HG02973 (cell line): ENCODE data around the gene PLCL1.

ENCODE experiments used
- ATAC-seq: cut with Tn5 transposase; IDR thresholded peaks from one replicate; pipeline ENCODE4 v1.9.1; 2021; ENCODE audit warnings: moderate library complexity; ENCODE audit not compliant: unreplicated experiment

Gene PLCL1

GRCh38 chr2:197884252-197884651 lies 79.9 kb downstream of the PLCL1 start:
- no peak for ATAC-seq

GRCh38 chr2:197885126-197885525 lies 80.7 kb downstream of the PLCL1 start:
- ATAC-seq = no peak

- ATAC-seq = no peak
Observed at GRCh38 chr2:197885587-197885986, 81.2 kb downstream of the PLCL1 start.

- no peak for ATAC-seq
Observed at GRCh38 chr2:197888321-197888720, 83.9 kb downstream of the PLCL1 start.

GRCh38 chr2:197889041-197889440 lies 84.6 kb downstream of the PLCL1 start:
- peak; percentile 99 for ATAC-seq

GRCh38 chr2:197890168-197890567 lies 85.8 kb downstream of the PLCL1 start:
- no peak for ATAC-seq

- no peak for ATAC-seq
Observed at GRCh38 chr2:197891897-197892442, 87.6 kb downstream of the PLCL1 start.

GRCh38 chr2:197893403-197894177 lies 89.2 kb downstream of the PLCL1 start:
- no peak for ATAC-seq

GRCh38 chr2:197894751-197895274 lies 90.4 kb downstream of the PLCL1 start:
- ATAC-seq = no peak

GRCh38 chr2:197897960-197898678 lies 93.7 kb downstream of the PLCL1 start:
- no peak for ATAC-seq

GRCh38 chr2:197904446-197904845 lies 100.1 kb downstream of the PLCL1 start:
- ATAC-seq = no peak

GRCh38 chr2:197908156-197908555 lies 103.8 kb downstream of the PLCL1 start:
- no peak for ATAC-seq

GRCh38 chr2:197908990-197909776 lies 104.8 kb downstream of the PLCL1 start:
- ATAC-seq = no peak

- ATAC-seq = no peak
Observed at GRCh38 chr2:197911667-197912066, 107.3 kb downstream of the PLCL1 start.

GRCh38 chr2:197913084-197913483 lies 108.7 kb downstream of the PLCL1 start:
- ATAC-seq = no peak

GRCh38 chr2:197914778-197915177 lies 110.4 kb downstream of the PLCL1 start:
- no peak for ATAC-seq

GRCh38 chr2:197915548-197916265 lies 111.3 kb downstream of the PLCL1 start:
- no peak for ATAC-seq

- ATAC-seq = no peak
Observed at GRCh38 chr2:197919487-197919886, 115.1 kb downstream of the PLCL1 start.

GRCh38 chr2:197920088-197920487 lies 115.7 kb downstream of the PLCL1 start:
- ATAC-seq = no peak

- no peak for ATAC-seq
Observed at GRCh38 chr2:197920592-197921201, 116.3 kb downstream of the PLCL1 start.
